ENCODE results near the gene COLEC12.

The COLEC12 gene

DNA sequence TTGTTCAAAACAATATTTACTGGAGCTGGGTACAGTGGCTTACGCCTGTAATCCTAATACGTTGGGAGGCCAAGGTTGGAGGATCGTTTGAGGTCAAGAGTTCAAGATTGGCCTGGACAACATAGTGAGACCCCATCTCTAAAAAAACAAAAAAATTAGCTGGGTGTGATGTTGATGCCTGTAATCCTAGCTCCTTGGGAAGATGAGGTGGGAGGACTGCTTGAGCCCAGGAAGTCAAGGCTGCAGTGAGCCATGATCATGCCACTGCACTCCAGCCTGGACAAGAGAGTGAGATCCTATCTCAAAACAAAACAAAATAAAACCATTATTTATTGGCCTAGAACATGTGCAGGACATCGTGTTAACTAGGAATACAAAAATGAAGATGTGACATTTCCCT is 77.5 kb downstream of the COLEC12 start:
- no peak overlapping the region for H3K27ac ChIP-seq
- in situ Hi-C loops (cut with HindIII; ENCODE audit: low pct_ligation_motif_present, low sequenced_read_pairs): no loop called here

DNA sequence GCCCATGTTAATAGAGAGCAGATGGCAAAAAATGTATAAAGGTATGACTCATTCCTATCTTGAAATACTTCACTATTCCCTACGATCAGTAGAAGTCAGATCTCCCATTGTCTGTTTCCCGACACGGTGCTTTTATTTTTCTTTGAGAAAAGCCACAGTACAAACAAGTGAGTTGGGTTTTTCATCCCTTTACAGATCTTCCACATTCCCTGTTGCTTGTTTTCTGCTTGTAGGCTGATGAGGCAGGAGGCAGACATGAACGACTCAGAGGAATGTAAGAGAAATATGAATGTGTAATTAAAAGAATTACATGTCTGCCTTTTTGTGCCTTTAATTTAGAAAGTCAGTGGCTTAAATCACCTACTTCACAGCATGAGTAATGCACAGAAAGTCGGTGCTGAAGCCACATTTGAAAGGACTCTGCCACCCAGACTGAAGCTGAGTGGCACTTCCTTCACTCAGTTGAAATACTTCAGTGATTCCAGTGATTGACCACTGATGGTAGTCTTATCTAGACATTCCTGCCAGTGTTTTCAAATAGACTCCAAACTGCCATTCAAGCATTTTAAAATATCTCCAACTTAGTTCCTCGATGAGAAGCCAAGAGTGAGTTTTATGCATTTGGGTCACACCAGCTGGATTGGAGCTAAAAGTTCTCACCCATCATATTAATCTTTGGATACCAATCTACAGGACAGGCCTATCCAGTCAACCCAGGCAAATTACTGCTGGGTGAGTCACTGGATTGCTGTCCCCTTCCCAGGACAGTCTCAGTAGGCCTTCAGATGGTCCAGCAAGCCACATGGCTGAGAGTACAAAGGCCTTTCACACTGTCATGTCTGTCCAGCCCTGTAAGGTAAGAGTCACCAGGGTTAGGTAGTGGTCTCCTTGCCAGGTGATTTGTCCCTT is 79.0 kb downstream of the COLEC12 start:
- H3K27me3 ChIP-seq (replicated peaks): no peaks in the 10 kb centered on the region
- no peaks in the 10 kb centered on the region for H3K36me3 ChIP-seq (replicated peaks)
- no peak overlapping the region for H3K4me3 ChIP-seq (ENCODE audit: low read depth, low read length)
- in situ Hi-C loops (cut with HindIII; ENCODE audit: low pct_ligation_motif_present, low sequenced_read_pairs): no loop called here
- TF ChIP-seq, protein P1, sequence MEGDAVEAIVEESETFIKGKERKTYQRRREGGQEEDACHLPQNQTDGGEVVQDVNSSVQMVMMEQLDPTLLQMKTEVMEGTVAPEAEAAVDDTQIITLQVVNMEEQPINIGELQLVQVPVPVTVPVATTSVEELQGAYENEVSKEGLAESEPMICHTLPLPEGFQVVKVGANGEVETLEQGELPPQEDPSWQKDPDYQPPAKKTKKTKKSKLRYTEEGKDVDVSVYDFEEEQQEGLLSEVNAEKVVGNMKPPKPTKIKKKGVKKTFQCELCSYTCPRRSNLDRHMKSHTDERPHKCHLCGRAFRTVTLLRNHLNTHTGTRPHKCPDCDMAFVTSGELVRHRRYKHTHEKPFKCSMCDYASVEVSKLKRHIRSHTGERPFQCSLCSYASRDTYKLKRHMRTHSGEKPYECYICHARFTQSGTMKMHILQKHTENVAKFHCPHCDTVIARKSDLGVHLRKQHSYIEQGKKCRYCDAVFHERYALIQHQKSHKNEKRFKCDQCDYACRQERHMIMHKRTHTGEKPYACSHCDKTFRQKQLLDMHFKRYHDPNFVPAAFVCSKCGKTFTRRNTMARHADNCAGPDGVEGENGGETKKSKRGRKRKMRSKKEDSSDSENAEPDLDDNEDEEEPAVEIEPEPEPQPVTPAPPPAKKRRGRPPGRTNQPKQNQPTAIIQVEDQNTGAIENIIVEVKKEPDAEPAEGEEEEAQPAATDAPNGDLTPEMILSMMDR (IDR thresholded peaks at IDR 0.05; ENCODE audit: low read depth, low read length, missing control alignments): no peak
- DNase-seq: no peak
- H3K27ac ChIP-seq: peak overlapping the region; percentile 54

More for the DNA sequence above, 77.5 kb downstream of the COLEC12 start:
- no peak for DNase-seq
- TF ChIP-seq, protein P1 (IDR thresholded peaks at IDR 0.05; ENCODE audit: low read depth, low read length, missing control alignments): no peak
- Histone ChIP-seq H3K36me3 (replicated peaks) (no peaks in the 10 kb centered on the region), H3K4me3 (ENCODE audit: low read depth, low read length) (no peak overlapping the region), H3K27me3 (replicated peaks) (no peaks in the 10 kb centered on the region)

DNA sequence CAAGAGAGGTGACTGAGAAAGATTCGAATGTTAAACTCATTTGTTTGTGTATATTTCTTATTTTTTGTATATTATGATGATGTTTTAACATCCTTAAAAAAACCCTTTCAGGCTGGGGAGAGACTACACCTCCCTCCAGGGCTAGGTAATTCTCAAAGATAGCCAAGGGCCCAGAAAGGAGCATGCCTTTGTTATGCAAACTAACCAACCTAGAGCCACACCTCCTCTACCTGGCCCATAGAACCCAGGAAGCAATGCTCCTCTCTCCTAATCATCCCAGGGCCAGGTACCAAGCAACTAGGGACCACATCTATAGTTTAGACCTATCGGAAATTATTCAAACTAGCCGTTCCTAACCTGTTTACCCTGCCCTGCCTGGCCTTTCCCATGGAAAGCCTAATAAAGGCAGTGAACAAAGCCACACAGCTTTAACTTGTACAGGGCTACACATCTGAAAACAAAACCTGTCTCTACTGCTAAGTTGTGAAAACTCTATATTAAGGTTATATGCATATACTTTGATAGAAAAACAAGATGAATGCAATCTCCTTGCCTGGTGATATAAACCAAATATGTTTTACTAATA is 79.7 kb downstream of the COLEC12 start:
- Histone ChIP-seq H3K4me3 (ENCODE audit: low read depth, low read length) (no peak overlapping the region), H3K27me3 (replicated peaks) (no peaks in the 10 kb centered on the region), H3K27ac (peak overlapping the region; percentile 54), H3K36me3 (replicated peaks) (no peaks in the 10 kb centered on the region)
- in situ Hi-C loops (cut with HindIII; ENCODE audit: low pct_ligation_motif_present, low sequenced_read_pairs): no loop called here
- TF ChIP-seq, protein P1 (IDR thresholded peaks at IDR 0.05; ENCODE audit: low read depth, low read length, missing control alignments): no peak
- no peak for DNase-seq

DNA sequence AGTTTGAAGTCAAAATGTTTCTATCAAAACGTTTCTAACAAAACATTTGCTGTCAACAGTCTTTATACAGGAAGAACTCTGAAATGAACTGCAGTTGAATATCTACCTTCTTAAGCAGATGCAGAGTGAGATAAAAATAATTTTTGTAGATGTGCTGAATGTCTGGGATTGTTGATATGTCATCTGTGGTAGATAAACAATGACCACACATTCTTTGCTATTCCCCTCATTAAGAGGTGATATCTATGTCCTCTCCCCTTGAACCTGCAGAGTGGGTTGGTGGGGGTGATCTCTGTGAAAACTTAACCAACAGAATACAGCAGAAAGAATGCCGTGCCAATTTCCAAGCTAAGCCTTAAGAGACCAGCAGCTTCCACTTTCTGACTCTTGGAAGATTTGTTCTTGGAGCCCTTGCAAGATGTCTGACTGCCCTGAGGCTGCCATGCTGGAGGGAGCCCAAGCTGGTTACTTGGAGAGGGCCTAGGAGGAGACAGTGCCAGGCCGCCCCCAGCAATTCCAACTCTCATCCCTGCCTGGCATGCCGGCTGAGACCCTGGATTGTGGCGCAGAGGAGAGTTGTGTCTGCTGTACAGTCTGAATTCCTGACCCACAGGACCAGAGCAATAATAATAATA is 80.8 kb downstream of the COLEC12 start:
- in situ Hi-C loops (cut with HindIII; ENCODE audit: low pct_ligation_motif_present, low sequenced_read_pairs): no loop called here
- Histone ChIP-seq H3K27ac (no peak overlapping the region), H3K27me3 (replicated peaks) (no peaks in the 10 kb centered on the region), H3K4me3 (ENCODE audit: low read depth, low read length) (no peak overlapping the region), H3K36me3 (replicated peaks) (no peaks in the 10 kb centered on the region)
- TF ChIP-seq, protein P1 (IDR thresholded peaks at IDR 0.05; ENCODE audit: low read depth, low read length, missing control alignments): no peak
- no peak for DNase-seq

DNA sequence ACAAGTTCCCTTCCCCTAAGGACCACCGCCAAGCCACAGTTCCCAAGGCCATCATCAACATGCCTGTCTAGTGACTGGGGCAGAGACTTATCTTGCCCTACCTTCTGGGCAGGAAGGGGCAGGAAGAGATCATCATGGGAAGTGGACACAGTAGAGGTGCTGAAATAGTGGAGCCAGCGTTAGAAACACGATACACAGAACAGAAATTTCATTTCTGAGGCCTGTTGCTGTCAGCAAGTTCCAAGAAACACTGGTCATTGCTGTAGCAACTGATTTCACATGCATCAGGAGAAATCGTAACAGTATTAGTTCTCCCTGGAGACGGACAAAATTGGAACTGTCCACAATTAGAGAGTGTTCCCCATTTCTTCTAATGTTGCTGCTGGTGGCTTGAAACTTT is 83.0 kb downstream of the COLEC12 start:
- TF ChIP-seq, protein P1 (IDR thresholded peaks at IDR 0.05; ENCODE audit: low read depth, low read length, missing control alignments): no peak
- Histone ChIP-seq H3K4me3 (ENCODE audit: low read depth, low read length) (no peak overlapping the region), H3K36me3 (replicated peaks) (no peaks in the 10 kb centered on the region), H3K27ac (no peak overlapping the region), H3K27me3 (replicated peaks) (no peaks in the 10 kb centered on the region)
- in situ Hi-C loops (cut with HindIII; ENCODE audit: low pct_ligation_motif_present, low sequenced_read_pairs): no loop called here
- DNase-seq: no peak
